Liver (tissue), 9 donors: Measurements from ENCODE around the gene EPB41L4B. TPM values are rescaled to one million over a fixed set of nuclear protein-coding genes. Genes with fewer than 3 reads are reported as not detected.
A peak's percentile ranks its signal among the peaks of the same experiment; 100 is the strongest.

Source experiments
- DNase-seq: peaks from one replicate; pipeline ENCODE4 v3.0.0-alpha.2; 2017; ENCODE audit warnings: low spot score
- H3K27ac ChIP-seq, 2 donors: one replicate each; pipeline ENCODE4 v1.7.0; 2013; ENCODE audit warnings: inconsistent platforms in 2 of 2, low read length in 2 of 2, control low read depth in 1 of 2, low read depth in 1 of 2, mild to moderate bottlenecking in 1 of 2
- H3K27me3 ChIP-seq, 4 donors: one replicate each; pipeline versions ENCODE4 v1.6.1 to v1.7.0; 2013; ENCODE audit warnings: low read length in 3 of 4, inconsistent platforms in 1 of 4, mild to moderate bottlenecking in 1 of 4, moderate library complexity in 1 of 4; ENCODE audit not compliant: control insufficient read depth in 4 of 4, insufficient read depth in 4 of 4
- H3K36me3 ChIP-seq, 4 donors: one replicate each; pipeline versions ENCODE4 v1.6.1 to v1.7.0; 2013; ENCODE audit warnings: low read length in 3 of 4, mild to moderate bottlenecking in 3 of 4, low read depth in 1 of 4, moderate library complexity in 1 of 4; ENCODE audit not compliant: control insufficient read depth in 4 of 4, insufficient read depth in 3 of 4
- H3K4me1 ChIP-seq, 4 donors: one replicate each; pipeline versions ENCODE4 v1.6.1 to v1.7.0; 2013; ENCODE audit warnings: low read length in 3 of 4, mild to moderate bottlenecking in 3 of 4, moderate library complexity in 1 of 4; ENCODE audit not compliant: control insufficient read depth in 4 of 4, insufficient read depth in 4 of 4
- H3K4me3 ChIP-seq, 3 donors: one replicate each; pipeline versions ENCODE4 v1.6.1 to v1.7.0; 2013; ENCODE audit warnings: low read length in 3 of 3, control low read depth in 1 of 3, low read depth in 1 of 3, mild to moderate bottlenecking in 1 of 3
- H3K9ac ChIP-seq, 2 donors: one replicate each; pipeline ENCODE4 v1.7.0; 2013; ENCODE audit warnings: low read length in 2 of 2, mild to moderate bottlenecking in 2 of 2, moderate library complexity in 2 of 2, control low read depth in 1 of 2, low read depth in 1 of 2
- H3K9me3 ChIP-seq, 4 donors: one replicate each; pipeline versions ENCODE4 v1.6.1 to v1.7.0; 2013; ENCODE audit warnings: low read length in 3 of 4; ENCODE audit not compliant: control insufficient read depth in 4 of 4
- ATF3 ChIP-seq: IDR thresholded peaks from 2 replicates; pipeline ENCODE4 v1.6.1; 2016; ENCODE audit warnings: antibody characterized with exemption
- EGR1 ChIP-seq, 2 donors: IDR thresholded peaks; 2 replicates each; pipeline ENCODE4 v1.6.1; 2016 to 2018; ENCODE audit warnings: antibody characterized with exemption in 2 of 2, low read depth in 2 of 2
- FOXA1 ChIP-seq: IDR thresholded peaks from 2 replicates; pipeline ENCODE4 v1.6.1; 2016; ENCODE audit warnings: antibody characterized with exemption
- FOXA2 ChIP-seq: IDR thresholded peaks from 2 replicates; pipeline ENCODE4 v1.6.1; 2016; ENCODE audit warnings: antibody characterized with exemption
- GABPA ChIP-seq, 2 donors: IDR thresholded peaks in 1 of 2; conservative IDR thresholded peaks in 1 of 2; 2 replicates each; pipeline ENCODE4 v1.6.1; 2016; ENCODE audit warnings: antibody characterized with exemption in 2 of 2, mild to moderate bottlenecking in 1 of 2, moderate library complexity in 1 of 2
- HNF4A ChIP-seq, 2 donors: conservative IDR thresholded peaks; 2 replicates each; pipeline ENCODE4 v1.6.1; 2016; ENCODE audit warnings: antibody characterized with exemption in 2 of 2, mild to moderate bottlenecking in 2 of 2
- HNF4G ChIP-seq: IDR thresholded peaks from 2 replicates; pipeline ENCODE4 v1.6.1; 2016; ENCODE audit warnings: antibody characterized with exemption
- JUND ChIP-seq, 2 donors: IDR thresholded peaks; 2 replicates each; pipeline ENCODE4 v1.6.1; 2016; ENCODE audit warnings: antibody characterized with exemption in 2 of 2
- NR2F2 ChIP-seq: IDR thresholded peaks from 2 replicates; pipeline ENCODE4 v1.6.1; 2016; ENCODE audit warnings: antibody characterized with exemption
- RAD21 ChIP-seq, 2 donors: IDR thresholded peaks; 2 replicates each; pipeline ENCODE4 v1.6.1; 2016; ENCODE audit warnings: antibody characterized with exemption in 2 of 2, mild to moderate bottlenecking in 2 of 2
- RXRA ChIP-seq, 2 donors: IDR thresholded peaks; 2 replicates each; pipeline ENCODE4 v1.6.1; 2017 to 2018; ENCODE audit warnings: antibody characterized with exemption in 2 of 2, mild to moderate bottlenecking in 1 of 2
- SP1 ChIP-seq: IDR thresholded peaks from 2 replicates; pipeline ENCODE4 v1.6.1; 2018; ENCODE audit warnings: antibody characterized with exemption, mild to moderate bottlenecking
- TAF1 ChIP-seq: conservative IDR thresholded peaks from 2 replicates; pipeline ENCODE4 v1.6.1; 2016; ENCODE audit warnings: antibody characterized with exemption, mild to moderate bottlenecking
- YY1 ChIP-seq: IDR thresholded peaks from 2 replicates; pipeline ENCODE4 v1.6.1; 2016; ENCODE audit warnings: antibody characterized with exemption, mild to moderate bottlenecking
- WGBS: extraction: QIAGEN DNeasy Blood & Tissue Kit; methylation state at CpG from one replicate; pipeline ENCODE4 v1.1.7; 2013; 5-methylcytosine and 5-hydroxymethylcytosine counted together
- polyA plus RNA-seq, 2 donors: library from polyadenylated mRNA; stranded (reverse) in 1 of 2; unstranded in 1 of 2; fragments of 200-250 nt in 1 of 2; fragments of >200 nt in 1 of 2; fragmentation: Nextera tagmentation in 1 of 2; extraction: Ambion mirVana in 1 of 2; gene quantifications; one replicate each; pipeline versions ENCODE4 v1.2.1 to v1.2.3, GENCODE V29; 2013 to 2015
- total RNA-seq, 2 donors: library from RNA; depleted of rRNA; stranded (reverse); fragments of >200 nt; gene quantifications; one replicate each; pipeline ENCODE4 v1.2.3, GENCODE V29; 2014
- TF ChIP-seq, protein P1 (sequence below): IDR thresholded peaks from 2 replicates; pipeline ENCODE4 v1.6.1; 2016; ENCODE audit warnings: antibody characterized with exemption
- TF ChIP-seq, protein P2 (sequence below): IDR thresholded peaks from 2 replicates; pipeline ENCODE4 v1.6.1; 2016; ENCODE audit warnings: antibody characterized with exemption, mild to moderate bottlenecking
- donor health status: healthy.
- donor health status: healthy.
- donor health status: healthy.
- donor health status: healthy.
- donor health status: healthy.

EPB41L4B gene
- total and polyA plus RNA-seq, 4 donors: 9.9 to 42.6 (median 23.9) TPM

DNA sequence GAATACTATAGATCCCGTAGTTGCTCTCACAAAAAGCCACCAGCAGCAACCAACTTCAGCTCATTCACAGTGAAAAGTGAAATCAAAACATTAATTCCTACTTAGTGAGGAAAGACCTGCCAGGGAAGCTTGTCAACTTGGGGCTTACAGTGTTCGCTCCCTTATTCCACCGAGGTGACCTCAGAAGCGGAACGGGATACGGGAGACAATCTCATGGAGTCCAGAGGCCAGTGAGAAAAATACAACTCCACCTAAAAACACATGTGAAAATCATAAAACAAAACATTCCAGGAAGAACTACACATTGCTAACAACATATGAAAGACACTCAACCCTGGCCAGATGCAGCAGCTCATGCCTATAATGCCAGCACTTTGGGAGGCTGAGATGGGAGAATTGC is 11.6 kb downstream of the EPB41L4B start:
- H3K9ac ChIP-seq: no peak overlapping the region
- H3K4me3 ChIP-seq: no peak overlapping the region
- H3K36me3 ChIP-seq: no peaks in the 10 kb centered on the region
- H3K27me3 ChIP-seq: no peaks in the 10 kb centered on the region
- DNase-seq: no peak
- TF ChIP-seq FOXA2 (no peak), GABPA (IDR thresholded peaks at IDR 0.05 in 1 of 2, conservative IDR thresholded peaks at IDR 0.05 in 1 of 2) (no peak), RAD21 (IDR thresholded peaks at IDR 0.05) (no peak), ATF3 (no peak), HNF4A (conservative IDR thresholded peaks at IDR 0.05) (no peak), HNF4G (no peak), JUND (IDR thresholded peaks at IDR 0.05) (no peak)
- peaks cover 5 to 32% (median 27%) of the 10 kb centered on the region in 4 donors for H3K4me1 ChIP-seq
- H3K27ac ChIP-seq: no peak overlapping the region
- WGBS: 93% methylated on average over 6 of the region's 6 CpGs
- no peaks in the 10 kb centered on the region for H3K9me3 ChIP-seq

- WGBS: 70% methylated on average over 18 of the region's 18 CpGs
- Histone ChIP-seq H3K27me3 (no peaks in the 10 kb centered on the region), H3K36me3 (no peaks in the 10 kb centered on the region), H3K9me3 (no peaks in the 10 kb centered on the region), H3K4me1 (peaks cover 4 to 21% (median 14%) of the 10 kb centered on the region in 4 donors), H3K27ac (peak overlapping the region; percentile 9 to 22), H3K9ac (no peak overlapping the region), H3K4me3 (no peak overlapping the region)
- TF ChIP-seq FOXA1 (no peak), YY1 (peak; percentile 60), RXRA (IDR thresholded peaks at IDR 0.05) (peak; percentile 69 to 70), JUND (IDR thresholded peaks at IDR 0.05) (peak in 1 of 2 donors; percentile 26), RAD21 (IDR thresholded peaks at IDR 0.05) (peak in 1 of 2 donors; percentile 47), HNF4A (conservative IDR thresholded peaks at IDR 0.05) (peak; percentile 87 to 90), HNF4G (peak; percentile 74), SP1 (peak; percentile 74), NR2F2 (no peak)
- TF ChIP-seq, protein P1, sequence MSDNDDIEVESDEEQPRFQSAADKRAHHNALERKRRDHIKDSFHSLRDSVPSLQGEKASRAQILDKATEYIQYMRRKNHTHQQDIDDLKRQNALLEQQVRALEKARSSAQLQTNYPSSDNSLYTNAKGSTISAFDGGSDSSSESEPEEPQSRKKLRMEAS: peak; percentile 23
- TF ChIP-seq, protein P2, sequence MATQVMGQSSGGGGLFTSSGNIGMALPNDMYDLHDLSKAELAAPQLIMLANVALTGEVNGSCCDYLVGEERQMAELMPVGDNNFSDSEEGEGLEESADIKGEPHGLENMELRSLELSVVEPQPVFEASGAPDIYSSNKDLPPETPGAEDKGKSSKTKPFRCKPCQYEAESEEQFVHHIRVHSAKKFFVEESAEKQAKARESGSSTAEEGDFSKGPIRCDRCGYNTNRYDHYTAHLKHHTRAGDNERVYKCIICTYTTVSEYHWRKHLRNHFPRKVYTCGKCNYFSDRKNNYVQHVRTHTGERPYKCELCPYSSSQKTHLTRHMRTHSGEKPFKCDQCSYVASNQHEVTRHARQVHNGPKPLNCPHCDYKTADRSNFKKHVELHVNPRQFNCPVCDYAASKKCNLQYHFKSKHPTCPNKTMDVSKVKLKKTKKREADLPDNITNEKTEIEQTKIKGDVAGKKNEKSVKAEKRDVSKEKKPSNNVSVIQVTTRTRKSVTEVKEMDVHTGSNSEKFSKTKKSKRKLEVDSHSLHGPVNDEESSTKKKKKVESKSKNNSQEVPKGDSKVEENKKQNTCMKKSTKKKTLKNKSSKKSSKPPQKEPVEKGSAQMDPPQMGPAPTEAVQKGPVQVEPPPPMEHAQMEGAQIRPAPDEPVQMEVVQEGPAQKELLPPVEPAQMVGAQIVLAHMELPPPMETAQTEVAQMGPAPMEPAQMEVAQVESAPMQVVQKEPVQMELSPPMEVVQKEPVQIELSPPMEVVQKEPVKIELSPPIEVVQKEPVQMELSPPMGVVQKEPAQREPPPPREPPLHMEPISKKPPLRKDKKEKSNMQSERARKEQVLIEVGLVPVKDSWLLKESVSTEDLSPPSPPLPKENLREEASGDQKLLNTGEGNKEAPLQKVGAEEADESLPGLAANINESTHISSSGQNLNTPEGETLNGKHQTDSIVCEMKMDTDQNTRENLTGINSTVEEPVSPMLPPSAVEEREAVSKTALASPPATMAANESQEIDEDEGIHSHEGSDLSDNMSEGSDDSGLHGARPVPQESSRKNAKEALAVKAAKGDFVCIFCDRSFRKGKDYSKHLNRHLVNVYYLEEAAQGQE: peak; percentile 58
- peak; percentile 50 for DNase-seq
Observed at GRCh38 chr9:109307380-109308240, 13.2 kb downstream of the EPB41L4B start.

GRCh38 chr9:109305801-109306200 is 15.1 kb downstream of the EPB41L4B start:
- Histone ChIP-seq H3K27me3 (no peaks in the 10 kb centered on the region), H3K4me3 (no peak overlapping the region), H3K36me3 (no peaks in the 10 kb centered on the region), H3K27ac (no peak overlapping the region), H3K9me3 (no peaks in the 10 kb centered on the region), H3K9ac (no peak overlapping the region), H3K4me1 (peaks cover 4 to 25% (median 16%) of the 10 kb centered on the region in 4 donors)
- 91% methylated on average over 8 of the region's 8 CpGs for WGBS
- TF ChIP-seq GABPA (IDR thresholded peaks at IDR 0.05 in 1 of 2, conservative IDR thresholded peaks at IDR 0.05 in 1 of 2): no peak
- TF ChIP-seq HNF4G: no peak
- TF ChIP-seq EGR1 (IDR thresholded peaks at IDR 0.05; ENCODE audit: low read depth in 2 of 2): no peak
- TF ChIP-seq, protein P1: no peak
- no peak for TF ChIP-seq SP1
- TF ChIP-seq TAF1: no peak
- TF ChIP-seq RAD21 (IDR thresholded peaks at IDR 0.05): no peak
- TF ChIP-seq JUND (IDR thresholded peaks at IDR 0.05): no peak
- no peak for TF ChIP-seq NR2F2
- TF ChIP-seq, protein P2: no peak
- TF ChIP-seq FOXA2: no peak
- DNase-seq: no peak
